Measurements from ENCODE around the gene TMEM184A.

TMEM184A gene

GRCh38 chr7:1538544-1539180 is 17.3 kb downstream of the TMEM184A start:
- H3K27ac Mint-ChIP-seq = no peak overlapping the region
- peaks cover 2% of the 10 kb centered on the region for H3K4me1 Mint-ChIP-seq
- no peak overlapping the region for H3K4me3 Mint-ChIP-seq
- ATAC-seq (ENCODE audit: low read depth) (no peak), DNase-seq (ENCODE audit: low spot score in 2 of 2) (no peak)
- H3K9me3 Mint-ChIP-seq = no peaks in the 10 kb centered on the region
- peaks cover 10% of the 10 kb centered on the region for H3K36me3 Mint-ChIP-seq
- H3K27me3 Mint-ChIP-seq = no peaks in the 10 kb centered on the region

- DNase-seq (ENCODE audit: low spot score in 2 of 2) = no peak
- Mint-ChIP-seq H3K4me1 (peaks cover 11% of the 10 kb centered on the region), H3K9me3 (no peaks in the 10 kb centered on the region), H3K4me3 (no peak overlapping the region), H3K27me3 (no peaks in the 10 kb centered on the region), H3K36me3 (peaks cover 12% of the 10 kb centered on the region), H3K27ac (no peak overlapping the region)
- ATAC-seq (ENCODE audit: low read depth) = no peak
Observed at GRCh38 chr7:1537535-1538412, 18.2 kb downstream of the TMEM184A start.

GRCh38 chr7:1536743-1537534 is 19.1 kb downstream of the TMEM184A start:
- ATAC-seq (ENCODE audit: low read depth) = no peak
- no peak overlapping the region for H3K4me3 Mint-ChIP-seq
- no peak overlapping the region for H3K27ac Mint-ChIP-seq

GRCh38 chr7:1536455-1536742 is 19.6 kb downstream of the TMEM184A start:
- DNase-seq (ENCODE audit: low spot score in 2 of 2) = no peak
- H3K9me3 Mint-ChIP-seq = no peaks in the 10 kb centered on the region
- no peak overlapping the region for H3K27ac Mint-ChIP-seq
- H3K36me3 Mint-ChIP-seq = peaks cover 12% of the 10 kb centered on the region
- no peak overlapping the region for H3K4me3 Mint-ChIP-seq
- ATAC-seq (ENCODE audit: low read depth) = no peak
- no peaks in the 10 kb centered on the region for H3K27me3 Mint-ChIP-seq
- peaks cover 17% of the 10 kb centered on the region for H3K4me1 Mint-ChIP-seq

More at GRCh38 chr7:1536743-1537534, 19.1 kb downstream of the TMEM184A start:
- H3K36me3 Mint-ChIP-seq = peaks cover 12% of the 10 kb centered on the region
- H3K9me3 Mint-ChIP-seq = no peaks in the 10 kb centered on the region
- H3K27me3 Mint-ChIP-seq = no peaks in the 10 kb centered on the region
- H3K4me1 Mint-ChIP-seq = peaks cover 12% of the 10 kb centered on the region
- DNase-seq (ENCODE audit: low spot score in 2 of 2) = no peak

GRCh38 chr7:1535701-1536454 is 20.1 kb downstream of the TMEM184A start:
- ATAC-seq (ENCODE audit: low read depth) = no peak
- peaks cover 18% of the 10 kb centered on the region for H3K4me1 Mint-ChIP-seq
- H3K4me3 Mint-ChIP-seq = no peak overlapping the region
- H3K36me3 Mint-ChIP-seq = peaks cover 9% of the 10 kb centered on the region
- no peak overlapping the region for H3K27ac Mint-ChIP-seq
- no peaks in the 10 kb centered on the region for H3K27me3 Mint-ChIP-seq
- H3K9me3 Mint-ChIP-seq = no peaks in the 10 kb centered on the region
- no peak for DNase-seq (ENCODE audit: low spot score in 2 of 2)

GRCh38 chr7:1535100-1535458 is 20.9 kb downstream of the TMEM184A start:
- Mint-ChIP-seq H3K27ac (no peak overlapping the region), H3K4me1 (peaks cover 18% of the 10 kb centered on the region), H3K27me3 (no peaks in the 10 kb centered on the region), H3K9me3 (no peaks in the 10 kb centered on the region), H3K36me3 (peaks cover 7% of the 10 kb centered on the region), H3K4me3 (no peak overlapping the region)
- ATAC-seq (ENCODE audit: low read depth) = no peak
- no peak for DNase-seq (ENCODE audit: low spot score in 2 of 2)

- Mint-ChIP-seq H3K4me3 (no peak overlapping the region), H3K9me3 (no peaks in the 10 kb centered on the region), H3K4me1 (peaks cover 18% of the 10 kb centered on the region), H3K36me3 (peaks cover 4% of the 10 kb centered on the region), H3K27ac (peak overlapping the region; percentile 92), H3K27me3 (no peaks in the 10 kb centered on the region)
- ATAC-seq (ENCODE audit: low read depth) (no peak), DNase-seq (ENCODE audit: low spot score in 2 of 2) (no peak)
Observed at GRCh38 chr7:1534330-1535099, 21.5 kb downstream of the TMEM184A start.

GRCh38 chr7:1533547-1534329 is 22.3 kb downstream of the TMEM184A start:
- Mint-ChIP-seq H3K27me3 (no peaks in the 10 kb centered on the region), H3K4me1 (peaks cover 18% of the 10 kb centered on the region), H3K27ac (peak overlapping the region; percentile 92), H3K36me3 (peaks cover 1% of the 10 kb centered on the region), H3K4me3 (peak overlapping the region; percentile 85), H3K9me3 (no peaks in the 10 kb centered on the region)
- peak in 1 of 2 donors; percentile 0 for DNase-seq (ENCODE audit: low spot score in 2 of 2)
- ATAC-seq (ENCODE audit: low read depth) = no peak

- Mint-ChIP-seq H3K4me3 (peak overlapping the region; percentile 85), H3K27ac (peak overlapping the region; percentile 92), H3K36me3 (peaks cover 1% of the 10 kb centered on the region), H3K9me3 (no peaks in the 10 kb centered on the region), H3K4me1 (peaks cover 18% of the 10 kb centered on the region), H3K27me3 (no peaks in the 10 kb centered on the region)
- ATAC-seq (ENCODE audit: low read depth) (no peak), DNase-seq (ENCODE audit: low spot score in 2 of 2) (peak in 1 of 2 donors; percentile 13)
Observed at GRCh38 chr7:1533255-1533546, 22.8 kb downstream of the TMEM184A start.

GRCh38 chr7:1532456-1533254 is 23.4 kb downstream of the TMEM184A start:
- H3K4me3 Mint-ChIP-seq = peak overlapping the region; percentile 85
- H3K9me3 Mint-ChIP-seq = no peaks in the 10 kb centered on the region
- no peak for DNase-seq (ENCODE audit: low spot score in 2 of 2)
- peak overlapping the region; percentile 92 for H3K27ac Mint-ChIP-seq
- ATAC-seq (ENCODE audit: low read depth) = peak; percentile 18
- peaks cover 18% of the 10 kb centered on the region for H3K4me1 Mint-ChIP-seq
- H3K36me3 Mint-ChIP-seq = peaks cover 1% of the 10 kb centered on the region
- H3K27me3 Mint-ChIP-seq = no peaks in the 10 kb centered on the region

GRCh38 chr7:1531979-1532455 is 24.0 kb downstream of the TMEM184A start:
- peaks cover 18% of the 10 kb centered on the region for H3K4me1 Mint-ChIP-seq
- no peaks in the 10 kb centered on the region for H3K9me3 Mint-ChIP-seq
- no peak for ATAC-seq (ENCODE audit: low read depth)
- H3K27ac Mint-ChIP-seq = peak overlapping the region; percentile 92
- peaks cover 1% of the 10 kb centered on the region for H3K36me3 Mint-ChIP-seq
- H3K4me3 Mint-ChIP-seq = peak overlapping the region; percentile 85
- no peak for DNase-seq (ENCODE audit: low spot score in 2 of 2)
- H3K27me3 Mint-ChIP-seq = no peaks in the 10 kb centered on the region
